Panc1 (cell line): ENCODE data around the gene NYAP1. TPM values are rescaled to one million over a fixed set of nuclear protein-coding genes. Genes with fewer than 3 reads are reported as not detected.

ENCODE experiments used
- ATAC-seq: fragments of 200-7000 bp; cut with Tn5 transposase; 2 replicates; pipeline ENCODE4 v1.9.1; 2020; ENCODE audit warnings: mild to moderate bottlenecking, moderate library complexity
- BruUV-seq: library from RNA; stranded (reverse); fragments of 400-500 nt; replicated peaks from 2 replicates; lab custom pipeline; 2021; lab: Mats Ljungman, UMichigan
- CTCF ChIA-PET: fragments of 300-600 bp; sonication (Branson Sonifier 250); formaldehyde crosslinking; loops from one replicate; lab custom pipeline; 2022; ENCODE audit warnings: antibody characterized with exemption; lab: Charles Lee
- POLR2A ChIA-PET: fragments of 300-600 bp; sonication (Branson Sonifier 250); formaldehyde crosslinking; loops from one replicate; lab custom pipeline; 2022; ENCODE audit warnings: antibody characterized with exemption; lab: Charles Lee
- DNase-seq: peaks from one replicate; pipeline ENCODE4 v3.0.0-alpha.2; 2010; ENCODE audit warnings: low read depth, low spot score
- H3K27ac ChIP-seq: 2 replicates; pipeline ENCODE4 v1.5.1; 2011; ENCODE audit warnings: mild to moderate bottlenecking, low read length, inconsistent platforms
- H3K27me3 ChIP-seq: fragments of 200-500 bp; sonication (Bioruptor generic); 2 replicates; pipeline ENCODE4 v1.6.0; 2014; ENCODE audit warnings: low read length, inconsistent platforms; ENCODE audit not compliant: control insufficient read depth, insufficient read depth
- H3K36me3 ChIP-seq: fragments of 200-500 bp; sonication (Bioruptor generic); 2 replicates; pipeline ENCODE4 v1.5.1; 2014; ENCODE audit warnings: inconsistent platforms, mild to moderate bottlenecking, low read length, moderate library complexity; ENCODE audit not compliant: control insufficient read depth, insufficient read depth
- H3K4me1 ChIP-seq: 2 replicates; pipeline ENCODE4 v1.5.1; 2011; ENCODE audit warnings: inconsistent platforms, mild to moderate bottlenecking, low read length, moderate library complexity; ENCODE audit not compliant: control insufficient read depth, insufficient read depth
- H3K4me3 ChIP-seq, 2 experiments: 2 replicates each; pipeline ENCODE4 v1.5.1; 2011 to 2012; ENCODE audit warnings: low read depth in 2 of 2, low read length in 2 of 2, mild to moderate bottlenecking in 2 of 2, inconsistent platforms in 1 of 2, moderate library complexity in 1 of 2
- H3K9me3 ChIP-seq: fragments of 200-500 bp; sonication (Bioruptor generic); 2 replicates; pipeline ENCODE4 v1.5.1; 2014; ENCODE audit warnings: low read depth, mild to moderate bottlenecking, inconsistent platforms, low read length, moderate library complexity; ENCODE audit not compliant: control insufficient read depth, insufficient read depth
- POLR2AphosphoS5 ChIP-seq: IDR thresholded peaks from 2 replicates; pipeline ENCODE4 v1.6.1; 2012; ENCODE audit warnings: mild to moderate bottlenecking, low read depth, low read length, moderate library complexity
- SIN3A ChIP-seq: IDR thresholded peaks from 2 replicates; pipeline ENCODE4 v1.6.1; 2012; ENCODE audit warnings: low read depth, mild to moderate bottlenecking, low read length, moderate library complexity, borderline replicate concordance; ENCODE audit not compliant: insufficient read depth
- TCF7L2 ChIP-seq: IDR thresholded peaks from 2 replicates; pipeline ENCODE4 v1.6.1; 2011; ENCODE audit warnings: mild to moderate bottlenecking, low read depth, low read length, inconsistent platforms
- in situ Hi-C: cut with HindIII; loops from 2 replicates; pipeline ENCODE4 v1.10.0; 2016; ENCODE audit warnings: low sequenced_read_pairs, low pct_unique_long_range_greater_than_20kb
- intact Hi-C: fragments of 100-400 bp; cut with micrococcal nuclease; formaldehyde crosslinking; loops from one replicate; pipeline ENCODE4 v1.10.0; 2022; ENCODE audit not compliant: unreplicated experiment
- total RNA-seq: library from RNA; stranded (reverse); gene quantifications from one replicate; pipeline ENCODE4 v1.2.1, GENCODE V29; 2021; ENCODE audit not compliant: unreplicated experiment
- TF ChIP-seq, protein P1 (sequence below), 2 experiments: IDR thresholded peaks; 2 replicates each; pipeline ENCODE4 v1.6.1; 2011 to 2012; ENCODE audit warnings: low read depth in 2 of 2, control low read depth in 1 of 2, low read length in 1 of 2, mild to moderate bottlenecking in 1 of 2, moderate library complexity in 1 of 2; ENCODE audit not compliant: insufficient read depth in 1 of 2
- TF ChIP-seq, protein P2 (sequence below): fragments of 450-650 bp; IDR thresholded peaks from 2 replicates; pipeline ENCODE4 v1.5.1; 2017; ENCODE audit warnings: mild to moderate bottlenecking

Gene NYAP1
- total RNA-seq, 1 experiment from 2014 or later = 4.0 TPM

DNA sequence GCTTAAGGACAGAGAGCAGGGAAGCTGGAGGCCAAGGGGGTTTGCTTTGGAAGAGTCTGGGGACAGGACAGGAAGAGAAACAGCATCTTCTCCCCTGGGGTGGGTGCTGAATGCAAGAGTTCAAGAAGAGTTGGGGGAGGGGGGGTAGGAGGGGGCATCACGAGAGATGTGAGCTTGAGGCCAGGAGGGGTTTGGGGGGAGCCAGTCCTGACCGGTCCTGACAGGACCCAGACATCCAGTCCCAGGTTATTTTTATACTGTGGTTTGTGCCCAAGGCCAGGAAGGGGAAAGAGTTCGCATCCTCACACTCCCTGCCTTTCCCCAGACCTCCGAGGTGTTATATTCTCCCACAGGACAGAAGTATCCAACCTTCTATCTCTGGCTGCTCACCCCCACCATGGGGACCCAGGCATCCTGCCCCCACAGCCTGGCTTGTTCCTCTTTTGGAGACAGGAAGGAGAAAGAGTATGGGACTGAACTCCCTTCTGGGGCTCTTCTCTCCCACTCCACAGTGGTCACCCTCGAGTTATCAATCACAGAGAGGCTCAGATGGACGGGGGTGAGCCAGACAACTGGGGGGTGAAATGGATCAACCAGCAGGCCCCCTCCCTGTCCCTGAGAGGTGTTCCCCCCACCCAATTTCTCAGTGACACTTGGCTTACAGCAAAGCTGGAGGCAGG lies 7.5 kb upstream of the NYAP1 start:
- ChIA-PET CTCF (interaction anchor here (0.6 kb wide), 1 partner anchor 70 kb away, joined by 3 read pairs; no protein-coding TSS in a partner anchor), POLR2A (no interaction called here)
- BruUV-seq = no TSS peak
- in situ Hi-C loops = no loop called here
- Histone ChIP-seq H3K36me3 (no peaks in the 10 kb centered on the region; the same call in 1 of the 2 replicates), H3K4me3 (peak overlapping the region; percentile 95 to 97), H3K4me1 (peaks cover 25% of the 10 kb centered on the region), H3K27ac (peak overlapping the region; percentile 64), H3K9me3 (no peaks in the 10 kb centered on the region), H3K27me3 (no peaks in the 10 kb centered on the region)
- TF ChIP-seq, protein P1, sequence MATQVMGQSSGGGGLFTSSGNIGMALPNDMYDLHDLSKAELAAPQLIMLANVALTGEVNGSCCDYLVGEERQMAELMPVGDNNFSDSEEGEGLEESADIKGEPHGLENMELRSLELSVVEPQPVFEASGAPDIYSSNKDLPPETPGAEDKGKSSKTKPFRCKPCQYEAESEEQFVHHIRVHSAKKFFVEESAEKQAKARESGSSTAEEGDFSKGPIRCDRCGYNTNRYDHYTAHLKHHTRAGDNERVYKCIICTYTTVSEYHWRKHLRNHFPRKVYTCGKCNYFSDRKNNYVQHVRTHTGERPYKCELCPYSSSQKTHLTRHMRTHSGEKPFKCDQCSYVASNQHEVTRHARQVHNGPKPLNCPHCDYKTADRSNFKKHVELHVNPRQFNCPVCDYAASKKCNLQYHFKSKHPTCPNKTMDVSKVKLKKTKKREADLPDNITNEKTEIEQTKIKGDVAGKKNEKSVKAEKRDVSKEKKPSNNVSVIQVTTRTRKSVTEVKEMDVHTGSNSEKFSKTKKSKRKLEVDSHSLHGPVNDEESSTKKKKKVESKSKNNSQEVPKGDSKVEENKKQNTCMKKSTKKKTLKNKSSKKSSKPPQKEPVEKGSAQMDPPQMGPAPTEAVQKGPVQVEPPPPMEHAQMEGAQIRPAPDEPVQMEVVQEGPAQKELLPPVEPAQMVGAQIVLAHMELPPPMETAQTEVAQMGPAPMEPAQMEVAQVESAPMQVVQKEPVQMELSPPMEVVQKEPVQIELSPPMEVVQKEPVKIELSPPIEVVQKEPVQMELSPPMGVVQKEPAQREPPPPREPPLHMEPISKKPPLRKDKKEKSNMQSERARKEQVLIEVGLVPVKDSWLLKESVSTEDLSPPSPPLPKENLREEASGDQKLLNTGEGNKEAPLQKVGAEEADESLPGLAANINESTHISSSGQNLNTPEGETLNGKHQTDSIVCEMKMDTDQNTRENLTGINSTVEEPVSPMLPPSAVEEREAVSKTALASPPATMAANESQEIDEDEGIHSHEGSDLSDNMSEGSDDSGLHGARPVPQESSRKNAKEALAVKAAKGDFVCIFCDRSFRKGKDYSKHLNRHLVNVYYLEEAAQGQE (IDR thresholded peaks at IDR 0.05; ENCODE audit: insufficient read depth in 1 of 2, low read depth in 2 of 2, low read length in 1 of 2) = no peak
- TF ChIP-seq TCF7L2 = no peak
- TF ChIP-seq, protein P2, sequence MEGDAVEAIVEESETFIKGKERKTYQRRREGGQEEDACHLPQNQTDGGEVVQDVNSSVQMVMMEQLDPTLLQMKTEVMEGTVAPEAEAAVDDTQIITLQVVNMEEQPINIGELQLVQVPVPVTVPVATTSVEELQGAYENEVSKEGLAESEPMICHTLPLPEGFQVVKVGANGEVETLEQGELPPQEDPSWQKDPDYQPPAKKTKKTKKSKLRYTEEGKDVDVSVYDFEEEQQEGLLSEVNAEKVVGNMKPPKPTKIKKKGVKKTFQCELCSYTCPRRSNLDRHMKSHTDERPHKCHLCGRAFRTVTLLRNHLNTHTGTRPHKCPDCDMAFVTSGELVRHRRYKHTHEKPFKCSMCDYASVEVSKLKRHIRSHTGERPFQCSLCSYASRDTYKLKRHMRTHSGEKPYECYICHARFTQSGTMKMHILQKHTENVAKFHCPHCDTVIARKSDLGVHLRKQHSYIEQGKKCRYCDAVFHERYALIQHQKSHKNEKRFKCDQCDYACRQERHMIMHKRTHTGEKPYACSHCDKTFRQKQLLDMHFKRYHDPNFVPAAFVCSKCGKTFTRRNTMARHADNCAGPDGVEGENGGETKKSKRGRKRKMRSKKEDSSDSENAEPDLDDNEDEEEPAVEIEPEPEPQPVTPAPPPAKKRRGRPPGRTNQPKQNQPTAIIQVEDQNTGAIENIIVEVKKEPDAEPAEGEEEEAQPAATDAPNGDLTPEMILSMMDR = no peak
- DNase-seq (no peak), ATAC-seq (no peak)
- intact Hi-C loops = no loop called here

DNA sequence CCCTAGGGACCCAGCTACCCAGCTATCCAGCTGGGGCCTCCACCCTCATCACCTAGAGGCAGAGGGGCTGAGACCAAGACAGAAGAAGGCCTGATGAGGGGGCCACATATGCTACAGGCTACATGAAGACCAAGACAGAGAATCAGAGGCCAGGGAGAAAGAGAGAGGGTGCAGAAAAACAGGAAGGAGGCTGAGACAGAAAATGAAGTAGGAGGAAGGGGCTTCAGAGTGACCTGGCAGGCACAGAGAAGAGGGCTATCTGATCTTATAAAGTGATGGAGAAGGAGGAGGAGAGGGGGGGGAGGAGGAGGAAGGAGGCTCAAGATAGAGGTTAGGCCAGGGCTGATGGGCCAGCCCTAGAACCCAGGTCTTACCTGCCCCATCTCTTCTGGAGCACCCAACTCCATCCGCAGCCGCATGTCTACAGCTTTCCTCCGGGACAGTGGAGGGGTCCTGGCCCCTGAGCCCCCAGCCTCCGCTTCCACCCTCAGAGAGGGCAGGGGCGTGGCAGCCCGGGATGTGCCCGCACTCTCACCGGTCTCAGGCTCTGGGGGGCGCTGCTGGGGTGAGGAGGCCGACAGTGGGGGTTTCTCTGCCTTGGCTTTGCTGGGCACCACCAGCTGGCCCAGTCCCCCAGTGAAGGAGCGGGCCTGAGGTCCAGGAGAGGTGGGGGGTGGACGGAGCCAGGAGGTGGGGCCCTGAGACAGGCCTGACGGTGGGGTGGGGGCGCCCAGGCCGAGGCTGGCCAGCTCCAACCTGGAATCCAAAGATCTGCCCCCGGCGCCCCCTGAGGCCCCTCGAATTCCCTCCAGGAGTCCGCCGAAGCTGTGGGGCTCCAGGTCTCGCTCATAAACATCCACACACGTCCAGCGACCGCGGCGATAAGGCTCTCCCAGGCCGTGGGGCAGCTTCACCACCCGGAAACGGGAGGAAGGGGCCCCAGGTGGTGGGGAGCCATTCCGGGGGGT lies 6.5 kb upstream of the NYAP1 start:
- Histone ChIP-seq H3K4me3 (peak overlapping the region; percentile 95 to 97), H3K4me1 (peaks cover 27% of the 10 kb centered on the region), H3K27ac (peak overlapping the region; percentile 64), H3K27me3 (no peaks in the 10 kb centered on the region), H3K36me3 (no peaks in the 10 kb centered on the region; the same call in 1 of the 2 replicates), H3K9me3 (no peaks in the 10 kb centered on the region)
- ChIA-PET POLR2A (no interaction called here), CTCF (interaction anchor here (1.0 kb wide), 1 partner anchor 63 kb away, joined by 3 read pairs; no protein-coding TSS in a partner anchor)
- ATAC-seq = peak; percentile 8; the same call in 1 of the 2 replicates
- DNase-seq = no peak
- TF ChIP-seq, protein P1 (IDR thresholded peaks at IDR 0.05; ENCODE audit: insufficient read depth in 1 of 2, low read depth in 2 of 2, low read length in 1 of 2) = no peak
- TF ChIP-seq, protein P2 = no peak; the same call in 1 of the 2 replicates
- no peak for TF ChIP-seq SIN3A
- no peak for TF ChIP-seq POLR2AphosphoS5
- no peak for TF ChIP-seq TCF7L2
- BruUV-seq = no TSS peak
- intact Hi-C loops (no loop called here), in situ Hi-C loops (no loop called here)
